ENCODE data around the gene CCT7.
A peak's percentile ranks its signal among the peaks of the same experiment; 100 is the strongest.

CCT7 gene

GRCh38 chr2:73282924-73283544 lies 48.9 kb downstream of the CCT7 start:
- peaks cover 35 to 61% (median 49%) of the 10 kb centered on the region in 10 experiments for H3K4me1 ChIP-seq
- H3K9me3 ChIP-seq (replicated peaks in 1 of 11) = no peaks in the 10 kb centered on the region
- H3K4me2 ChIP-seq = peak overlapping the region; percentile 81 to 99 (median 92)
- no peak for TF ChIP-seq Cebpa-rat (IDR thresholded peaks at IDR 0.05)
- H3K4me3 ChIP-seq = peak overlapping the region; percentile 84 to 93 (median 89)
- H3K9ac ChIP-seq = peak overlapping the region; percentile 88 to 98 (median 94)
- peaks cover 50 to 57% (median 55%) of the 10 kb centered on the region in 11 experiments; a peak in 21 of 22 replicates for H4K20me1 ChIP-seq
- H3K27me3 ChIP-seq = no peaks in the 10 kb centered on the region
- peaks cover 19 to 45% (median 37%) of the 10 kb centered on the region in 11 experiments for H3K36me3 ChIP-seq
- peak overlapping the region in 10 of 11 experiments; percentile 88 to 99 (median 96); a peak in 19 of 22 replicates for H3K27ac ChIP-seq

GRCh38 chr2:73283545-73284295 lies 49.6 kb downstream of the CCT7 start:
- Histone ChIP-seq H3K4me2 (peak overlapping the region; percentile 81 to 99 (median 92)), H3K4me3 (peak overlapping the region; percentile 84 to 93 (median 89)), H3K27ac (peak overlapping the region; percentile 70 to 99 (median 96)), H4K20me1 (peaks cover 43 to 50% (median 48%) of the 10 kb centered on the region in 11 experiments; a peak in 21 of 22 replicates), H3K4me1 (peaks cover 35 to 61% (median 49%) of the 10 kb centered on the region in 10 experiments), H3K36me3 (peaks cover 12 to 38% (median 30%) of the 10 kb centered on the region in 11 experiments), H3K9me3 (replicated peaks in 1 of 11) (no peaks in the 10 kb centered on the region), H3K27me3 (no peaks in the 10 kb centered on the region), H3K9ac (peak overlapping the region; percentile 88 to 98 (median 94))
- TF ChIP-seq Cebpa-rat (IDR thresholded peaks at IDR 0.05) = no peak

- Histone ChIP-seq H3K36me3 (peaks cover 12 to 30% (median 22%) of the 10 kb centered on the region in 11 experiments; a peak in 21 of 22 replicates), H3K27ac (peak within 1 kb of the TSS; percentile 70 to 99 (median 96)), H3K4me2 (peak within 1 kb of the TSS; percentile 81 to 99 (median 92)), H3K4me3 (peak within 1 kb of the TSS; percentile 84 to 93 (median 89)), H4K20me1 (peaks cover 35 to 42% (median 40%) of the 10 kb centered on the region in 11 experiments; a peak in 20 of 22 replicates), H3K27me3 (no peaks in the 10 kb centered on the region), H3K4me1 (peaks cover 35 to 61% (median 47%) of the 10 kb centered on the region in 10 experiments), H3K9ac (peak within 1 kb of the TSS; percentile 88 to 98 (median 94)), H3K9me3 (replicated peaks in 1 of 11) (no peaks in the 10 kb centered on the region)
- no peak for TF ChIP-seq Cebpa-rat (IDR thresholded peaks at IDR 0.05)
Observed at GRCh38 chr2:73284296-73285158, 50.4 kb downstream of the CCT7 start, which contains the start of gene FBXO41. TSS of gene FBXO41 (minus strand) at chr2:73284478. CDS start at chr2:73269630, 14,848 bp downstream.

DNA sequence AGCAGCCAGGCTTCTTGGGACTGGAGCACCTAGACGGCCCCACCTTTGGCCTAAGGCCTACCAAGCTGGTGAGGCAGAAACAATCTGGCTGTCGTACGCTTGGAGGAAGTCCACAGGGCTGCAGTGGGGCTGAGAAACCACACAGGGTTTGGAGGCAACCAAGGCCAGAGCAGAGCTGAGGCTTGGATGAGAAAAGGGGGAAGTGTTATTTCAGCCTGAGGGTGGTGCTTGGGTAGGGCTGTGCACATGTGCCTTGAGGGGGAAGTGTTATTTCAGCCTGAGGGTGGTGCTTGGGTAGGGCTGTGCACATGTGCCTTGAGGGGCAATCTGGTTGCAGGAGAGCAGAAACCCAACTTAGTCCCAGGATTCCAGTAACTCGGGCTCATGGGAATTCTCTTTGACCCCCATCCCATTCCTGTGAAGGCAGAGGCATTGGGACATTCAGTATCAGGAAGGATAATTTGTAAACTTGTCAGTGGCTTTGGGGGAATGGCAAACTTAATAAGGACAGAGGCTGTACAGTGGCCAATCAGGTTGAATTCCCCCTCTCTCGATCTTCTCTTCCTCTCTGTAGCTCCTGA lies 51.1 kb downstream of the CCT7 start:
- Histone ChIP-seq H4K20me1 (peaks cover 31 to 35% (median 33%) of the 10 kb centered on the region in 11 experiments; a peak in 20 of 22 replicates), H3K4me2 (peak overlapping the region; percentile 81 to 99 (median 91)), H3K27ac (peak overlapping the region; percentile 70 to 99 (median 96)), H3K4me1 (peaks cover 35 to 59% (median 46%) of the 10 kb centered on the region in 10 experiments), H3K9me3 (replicated peaks in 1 of 11) (no peaks in the 10 kb centered on the region), H3K36me3 (peaks cover 12 to 24% (median 17%) of the 10 kb centered on the region in 11 experiments; a peak in 20 of 22 replicates), H3K4me3 (peak overlapping the region; percentile 84 to 93 (median 89)), H3K9ac (peak overlapping the region; percentile 88 to 98 (median 94)), H3K27me3 (no peaks in the 10 kb centered on the region)
- TF ChIP-seq Cebpa-rat (IDR thresholded peaks at IDR 0.05) = 0 out of 22 replicates have a peak, but pooled peaks of 1 of the 11 experiments have one; percentile 12

- H3K4me1 ChIP-seq = peaks cover 44 to 58% (median 50%) of the 10 kb centered on the region in 10 experiments
- peaks cover 0 to under 1% (median 0%) of the 10 kb centered on the region in 11 experiments; a peak in 5 of 22 replicates for H3K27me3 ChIP-seq
- TF ChIP-seq Cebpa-rat (IDR thresholded peaks at IDR 0.05) = no peak
- H4K20me1 ChIP-seq = peaks cover 22 to 31% (median 23%) of the 10 kb centered on the region in 11 experiments; a peak in 20 of 22 replicates
- H3K9me3 ChIP-seq (replicated peaks in 1 of 11) = no peaks in the 10 kb centered on the region
- H3K36me3 ChIP-seq = peaks cover 4 to 15% (median 8%) of the 10 kb centered on the region in 11 experiments; a peak in 19 of 22 replicates
- no peak overlapping the region for H3K27ac ChIP-seq
- no peak overlapping the region for H3K4me3 ChIP-seq
- H3K4me2 ChIP-seq = peak overlapping the region; percentile 81 to 99 (median 91)
- no peak overlapping the region for H3K9ac ChIP-seq
Observed at GRCh38 chr2:73286134-73286655, 52.1 kb downstream of the CCT7 start.

GRCh38 chr2:73289304-73289703 lies 55.2 kb downstream of the CCT7 start:
- Histone ChIP-seq H3K36me3 (no peaks in the 10 kb centered on the region), H3K4me3 (no peak overlapping the region), H3K9ac (no peak overlapping the region), H3K4me1 (peaks cover 28 to 42% (median 38%) of the 10 kb centered on the region in 10 experiments), H3K4me2 (no peak overlapping the region), H3K27me3 (peaks cover 24 to 31% (median 29%) of the 10 kb centered on the region in 11 experiments), H3K9me3 (replicated peaks in 1 of 11) (peaks cover 23 to 28% (median 26%) of the 10 kb centered on the region in 11 experiments), H3K27ac (no peak overlapping the region), H4K20me1 (peaks cover 0 to 6% (median 0%) of the 10 kb centered on the region in 11 experiments; a peak in 1 of 22 replicates)
- TF ChIP-seq Cebpa-rat (IDR thresholded peaks at IDR 0.05) = no peak

DNA sequence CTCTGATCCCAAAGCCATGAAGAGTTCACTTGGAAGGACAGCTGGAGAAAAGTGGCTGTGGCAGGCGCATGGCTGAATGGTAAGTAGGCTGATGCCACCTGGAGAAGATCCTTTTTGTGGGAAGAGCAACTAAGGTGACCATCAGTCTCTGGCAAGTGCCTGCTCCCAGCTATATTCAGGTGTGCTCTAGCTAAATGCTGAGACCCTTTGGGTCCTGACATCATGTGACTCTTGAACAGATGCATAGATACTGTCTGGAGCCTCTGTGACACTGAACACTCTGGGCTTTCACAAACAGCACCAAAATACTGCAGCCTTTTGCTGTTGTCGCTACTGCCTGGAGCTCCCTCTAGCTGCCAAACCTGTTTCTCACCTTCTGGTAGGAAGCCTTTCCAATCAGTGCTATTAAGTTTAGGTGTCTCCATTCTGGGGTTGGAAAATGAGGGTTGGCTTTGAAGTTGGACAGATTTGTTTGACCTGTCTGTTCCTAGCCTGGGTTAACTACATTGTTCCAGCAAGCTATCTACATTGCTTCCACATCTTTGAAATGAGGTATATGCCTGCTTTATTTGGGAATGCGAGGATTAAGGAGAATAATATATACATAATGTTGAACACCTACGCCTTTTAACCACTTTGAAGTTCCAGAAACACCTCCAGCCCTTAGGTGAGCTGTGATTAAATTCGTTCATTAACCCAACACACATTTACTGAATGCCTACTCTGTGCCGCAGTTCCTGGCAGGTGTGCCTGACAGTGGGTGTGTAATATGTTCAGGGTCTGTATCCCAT lies 56.1 kb downstream of the CCT7 start:
- H3K9ac ChIP-seq = no peak overlapping the region
- H3K4me1 ChIP-seq = peaks cover 22 to 35% (median 32%) of the 10 kb centered on the region in 10 experiments
- peaks cover 24 to 40% (median 33%) of the 10 kb centered on the region in 11 experiments for H3K27me3 ChIP-seq
- H4K20me1 ChIP-seq = peaks cover 0 to 6% (median 0%) of the 10 kb centered on the region in 11 experiments; a peak in 1 of 22 replicates
- peaks cover 24 to 29% (median 26%) of the 10 kb centered on the region in 11 experiments for H3K9me3 ChIP-seq (replicated peaks in 1 of 11)
- no peak overlapping the region; a peak in 1 of 22 replicates for H3K27ac ChIP-seq
- no peaks in the 10 kb centered on the region for H3K36me3 ChIP-seq
- H3K4me2 ChIP-seq = peak overlapping the region in 10 of 11 experiments; percentile 22 to 75 (median 60); a peak in 13 of 22 replicates
- no peak overlapping the region for H3K4me3 ChIP-seq
- no peak for TF ChIP-seq Cebpa-rat (IDR thresholded peaks at IDR 0.05)

Measured in BLaER1 treated with 17β-estradiol and CSF1 and Interleukin-3, amounts not matched to agents 10 nM and 100 nM (cell line).